GM21619 (cell line): Measurements from ENCODE around the gene FOXP1.

Experiments used
- ATAC-seq: cut with Tn5 transposase; IDR thresholded peaks from one replicate; pipeline ENCODE4 v1.9.1; 2021; ENCODE audit not compliant: unreplicated experiment

The FOXP1 gene

GRCh38 chr3:71247958-71248335 is 335.6 kb downstream of the FOXP1 start:
- no peak for ATAC-seq

- ATAC-seq, result no peak
Observed at GRCh38 chr3:71247221-71247957, 336.1 kb downstream of the FOXP1 start.

- no peak for ATAC-seq
Observed at GRCh38 chr3:71245971-71246880, 337.3 kb downstream of the FOXP1 start.

GRCh38 chr3:71244826-71245488 is 338.6 kb downstream of the FOXP1 start:
- no peak for ATAC-seq

- no peak for ATAC-seq
Observed at GRCh38 chr3:71244153-71244825, 339.2 kb downstream of the FOXP1 start.

- ATAC-seq, result no peak
Observed at GRCh38 chr3:71243229-71243628, 340.3 kb downstream of the FOXP1 start.

- ATAC-seq, result no peak
Observed at GRCh38 chr3:71241981-71242560, 341.5 kb downstream of the FOXP1 start.

GRCh38 chr3:71241246-71241901 is 342.2 kb downstream of the FOXP1 start:
- ATAC-seq, result no peak

- no peak for ATAC-seq
Observed at GRCh38 chr3:71240034-71240433, 343.5 kb downstream of the FOXP1 start.

- ATAC-seq, result no peak
Observed at GRCh38 chr3:71238355-71238757, 345.2 kb downstream of the FOXP1 start.

GRCh38 chr3:71237672-71238071 is 345.9 kb downstream of the FOXP1 start:
- ATAC-seq, result no peak

- no peak for ATAC-seq
Observed at GRCh38 chr3:71235846-71236245, 347.7 kb downstream of the FOXP1 start.

- no peak for ATAC-seq
Observed at GRCh38 chr3:71232895-71233294, 350.6 kb downstream of the FOXP1 start.

- ATAC-seq, result no peak
Observed at GRCh38 chr3:71232175-71232679, 351.3 kb downstream of the FOXP1 start.

GRCh38 chr3:71231680-71232079 is 351.8 kb downstream of the FOXP1 start:
- no peak for ATAC-seq

GRCh38 chr3:71229905-71230657 is 353.4 kb downstream of the FOXP1 start:
- ATAC-seq, result no peak

GRCh38 chr3:71228156-71228866 is 355.2 kb downstream of the FOXP1 start:
- no peak for ATAC-seq

GRCh38 chr3:71227270-71227661 is 356.3 kb downstream of the FOXP1 start:
- no peak for ATAC-seq
